GM23338 (cell line): ENCODE results near the gene TAF10. TPM values are rescaled to one million over a fixed set of nuclear protein-coding genes. Genes with fewer than 3 reads are reported as not detected.

Experiments used
- ATAC-seq: fragments of 200-7000 bp; cut with Tn5 transposase; 3 replicates; pipeline ENCODE4 v1.9.1; 2020
- DNase-seq: peaks from one replicate; pipeline ENCODE4 v3.0.0-alpha.2; 2015; ENCODE audit warnings: low spot score
- H2AFZ ChIP-seq: fragments of 200-600 bp; sonication (generic); 2 replicates; pipeline ENCODE4 v1.8.0; 2016; ENCODE audit warnings: antibody characterized with exemption, mild to moderate bottlenecking, moderate library complexity
- H3F3A ChIP-seq: fragments of 200-600 bp; sonication (generic); replicated peaks from 2 replicates; pipeline ENCODE4 v1.8.0; 2017; ENCODE audit warnings: antibody characterized with exemption, mixed run types, low read depth
- H3K27ac ChIP-seq: fragments of 200-600 bp; sonication (generic); 2 replicates; pipeline ENCODE4 v1.6.1; 2016; ENCODE audit warnings: low read depth
- H3K27me3 ChIP-seq: fragments of 200-600 bp; sonication (generic); 2 replicates; pipeline ENCODE4 v1.8.0; 2016; ENCODE audit warnings: mild to moderate bottlenecking, mixed run types, moderate library complexity; ENCODE audit not compliant: insufficient read depth
- H3K36me3 ChIP-seq: fragments of 200-600 bp; sonication (generic); 2 replicates; pipeline ENCODE4 v1.8.0; 2016; ENCODE audit warnings: mild to moderate bottlenecking; ENCODE audit not compliant: insufficient read depth
- H3K4me1 ChIP-seq: fragments of 200-600 bp; sonication (generic); 2 replicates; pipeline ENCODE4 v1.8.0; 2016; ENCODE audit warnings: mild to moderate bottlenecking, moderate library complexity; ENCODE audit not compliant: insufficient read depth
- H3K4me2 ChIP-seq: fragments of 200-600 bp; sonication (generic); 2 replicates; pipeline ENCODE4 v1.7.1; 2017; ENCODE audit warnings: mixed run types
- H3K4me3 ChIP-seq: fragments of 200-600 bp; sonication (generic); 2 replicates; pipeline ENCODE4 v1.6.1; 2016; ENCODE audit warnings: mixed run types
- H3K79me2 ChIP-seq: fragments of 200-600 bp; sonication (generic); replicated peaks from 2 replicates; pipeline ENCODE4 v1.8.0; 2017; ENCODE audit warnings: mild to moderate bottlenecking; ENCODE audit not compliant: insufficient read depth
- H3K9me2 ChIP-seq: fragments of 200-600 bp; sonication (generic); 2 replicates; pipeline ENCODE4 v1.8.0; 2017; ENCODE audit not compliant: insufficient read depth
- H4K20me1 ChIP-seq: fragments of 200-600 bp; sonication (generic); replicated peaks from 2 replicates; pipeline ENCODE4 v1.8.0; 2017; ENCODE audit warnings: mild to moderate bottlenecking; ENCODE audit not compliant: insufficient read depth
- H3K27ac Mint-ChIP-seq: 2 replicates; pipeline ENCODE4 v1.8.0; 2020; ENCODE audit warnings: inconsistent platforms, mild to moderate bottlenecking, moderate library complexity, mixed read lengths
- H3K27me3 Mint-ChIP-seq: 3 replicates; pipeline ENCODE4 v1.8.0; 2022; ENCODE audit warnings: low read depth, mild to moderate bottlenecking, moderate library complexity, mixed read lengths, inconsistent platforms; ENCODE audit not compliant: insufficient read depth, poor library complexity
- H3K36me3 Mint-ChIP-seq: 3 replicates; pipeline ENCODE4 v1.8.0; 2021; ENCODE audit warnings: low read depth, mild to moderate bottlenecking, inconsistent platforms, moderate library complexity, mixed read lengths
- H3K4me1 Mint-ChIP-seq: 3 replicates; pipeline ENCODE4 v1.8.0; 2020; ENCODE audit warnings: mild to moderate bottlenecking, inconsistent platforms, mixed read lengths
- H3K4me3 Mint-ChIP-seq: 3 replicates; pipeline ENCODE4 v1.8.0; 2021; ENCODE audit warnings: moderate library complexity, mild to moderate bottlenecking, inconsistent platforms, mixed read lengths
- H3K9me3 Mint-ChIP-seq: 3 replicates; pipeline ENCODE4 v1.8.0; 2020; ENCODE audit warnings: moderate library complexity, mild to moderate bottlenecking, inconsistent platforms, mixed read lengths
- CTCF ChIP-seq, 2 experiments: fragments of 200-600 bp in 1 of 2; sonication (generic) in 1 of 2; conservative IDR thresholded peaks; 2 replicates each; pipeline versions ENCODE4 v1.5.1 to v1.6.1; 2016 to 2017; ENCODE audit warnings: antibody characterized with exemption in 2 of 2, low read depth in 2 of 2, mild to moderate bottlenecking in 2 of 2, moderate library complexity in 1 of 2
- NANOG ChIP-seq: IDR thresholded peaks from 2 replicates; pipeline ENCODE4 v1.6.1; 2016; ENCODE audit warnings: antibody characterized with exemption, borderline replicate concordance
- POLR2AphosphoS5 ChIP-seq: IDR thresholded peaks from 2 replicates; pipeline ENCODE4 v1.6.1; 2016; ENCODE audit warnings: antibody characterized with exemption, low read depth
- STAT1 ChIP-seq: IDR thresholded peaks from one replicate; pipeline ENCODE4 v1.6.1; 2016; ENCODE audit warnings: antibody characterized with exemption; ENCODE audit not compliant: unreplicated experiment
- ZNF114 ChIP-seq: fragments of 250-450 bp; sonication (Bioruptor Pico); IDR thresholded peaks from 2 replicates; pipeline ENCODE4 v1.5.0; 2020; ENCODE audit warnings: mild to moderate bottlenecking, moderate library complexity
- polyA plus RNA-seq: library from polyadenylated mRNA; unstranded; fragments of >200 nt; fragmentation: Nextera tagmentation; extraction: Ambion mirVana; gene quantifications from 2 replicates; pipeline ENCODE4 v1.2.1, GENCODE V29; 2016
- total RNA-seq: library from RNA; depleted of rRNA; stranded (reverse); fragments of >200 nt; shearing (Covaris generic); gene quantifications from 2 replicates; pipeline ENCODE4 v1.2.3, GENCODE V29; 2014

Gene TAF10
- total and polyA plus RNA-seq, 2 experiments from 2014 or later: 108 to 253 TPM

- H3K79me2 ChIP-seq: peaks cover 42% of the 10 kb centered on the region
- Mint-ChIP-seq H3K4me1 (peaks cover 22% of the 10 kb centered on the region), H3K36me3 (peaks cover 51% of the 10 kb centered on the region), H3K27ac (no peak overlapping the region), H3K4me3 (peak overlapping the region; percentile 44; the same call in 1 of the 3 replicates), H3K9me3 (no peaks in the 10 kb centered on the region), H3K27me3 (peaks cover 15% of the 10 kb centered on the region)
- DNase-seq (no peak), ATAC-seq (no peak)
- no peak overlapping the region for H3K27ac ChIP-seq
- H3K36me3 ChIP-seq: peaks cover 35% of the 10 kb centered on the region
- no peaks in the 10 kb centered on the region for H3K9me2 ChIP-seq
- H3K4me3 ChIP-seq: no peak overlapping the region
- no peak overlapping the region for H2AFZ ChIP-seq
- no peaks in the 10 kb centered on the region for H3K27me3 ChIP-seq
- H4K20me1 ChIP-seq: no peaks in the 10 kb centered on the region; the same call in 1 of the 2 replicates
- H3K4me1 ChIP-seq: peaks cover 33% of the 10 kb centered on the region
- peaks cover 10% of the 10 kb centered on the region; the same call in 1 of the 2 replicates for H3F3A ChIP-seq
- no peak overlapping the region for H3K4me2 ChIP-seq
- TF ChIP-seq CTCF (conservative IDR thresholded peaks at IDR 0.05; ENCODE audit: low read depth in 2 of 2) (no peak), NANOG (no peak), POLR2AphosphoS5 (peak; percentile 21; the same call in 1 of the 2 replicates)
Observed at GRCh38 chr11:6609502-6610015, 2.5 kb downstream of the TAF10 start.

- H3K4me3 Mint-ChIP-seq: no peak overlapping the region
- Histone ChIP-seq H3K27me3 (no peaks in the 10 kb centered on the region), H3K4me2 (no peak overlapping the region), H3K4me1 (peaks cover 35% of the 10 kb centered on the region), H3K27ac (peak overlapping the region; percentile 59; the same call in 1 of the 2 replicates), H3F3A (peaks cover 16% of the 10 kb centered on the region), H3K9me2 (no peaks in the 10 kb centered on the region), H2AFZ (no peak overlapping the region), H3K79me2 (peaks cover 48% of the 10 kb centered on the region), H3K4me3 (no peak overlapping the region), H4K20me1 (no peaks in the 10 kb centered on the region; the same call in 1 of the 2 replicates), H3K36me3 (peaks cover 35% of the 10 kb centered on the region)
- no peak for TF ChIP-seq STAT1
- TF ChIP-seq POLR2AphosphoS5: no peak
- TF ChIP-seq ZNF114: no peak
- peaks cover 15% of the 10 kb centered on the region for H3K27me3 Mint-ChIP-seq
- H3K36me3 Mint-ChIP-seq: peaks cover 51% of the 10 kb centered on the region
- peaks cover 22% of the 10 kb centered on the region for H3K4me1 Mint-ChIP-seq
- H3K27ac Mint-ChIP-seq: no peak overlapping the region
- ATAC-seq: no peak
- DNase-seq: no peak
- H3K9me3 Mint-ChIP-seq: no peaks in the 10 kb centered on the region
Observed at GRCh38 chr11:6608726-6609501, 3.1 kb downstream of the TAF10 start.

- H3K4me1 ChIP-seq: peaks cover 30% of the 10 kb centered on the region
- H3K4me3 Mint-ChIP-seq: no peak overlapping the region
- H3K36me3 Mint-ChIP-seq: peaks cover 51% of the 10 kb centered on the region
- H3K27me3 Mint-ChIP-seq: peaks cover 15% of the 10 kb centered on the region
- peaks cover 16% of the 10 kb centered on the region for H3F3A ChIP-seq
- ATAC-seq (no peak), DNase-seq (no peak)
- peaks cover 51% of the 10 kb centered on the region for H3K79me2 ChIP-seq
- no peaks in the 10 kb centered on the region for H3K27me3 ChIP-seq
- no peaks in the 10 kb centered on the region; the same call in 1 of the 2 replicates for H4K20me1 ChIP-seq
- peak overlapping the region; percentile 93 for H3K27ac ChIP-seq
- peak overlapping the region; percentile 90 for H3K27ac Mint-ChIP-seq
- H3K9me2 ChIP-seq: no peaks in the 10 kb centered on the region
- no peaks in the 10 kb centered on the region for H3K9me3 Mint-ChIP-seq
- H3K4me1 Mint-ChIP-seq: peaks cover 22% of the 10 kb centered on the region
- no peak overlapping the region for H3K4me2 ChIP-seq
- no peak for TF ChIP-seq ZNF114
- no peak overlapping the region for H3K4me3 ChIP-seq
- no peak overlapping the region for H2AFZ ChIP-seq
- H3K36me3 ChIP-seq: peaks cover 35% of the 10 kb centered on the region
Observed at GRCh38 chr11:6608011-6608410, 4.0 kb downstream of the TAF10 start.
